Measurements from ENCODE around the gene SNN. TPM values are rescaled to one million over a fixed set of nuclear protein-coding genes. Genes with fewer than 3 reads are reported as not detected.

SNN gene
- total RNA-seq, 1 experiment from 2014 or later = 17.7 TPM

- peak; percentile 34 for DNase-seq (ENCODE audit: low read depth)
- in situ Hi-C loops (cut with HindIII; ENCODE audit: low pct_unique_long_range_greater_than_20kb, low sequenced_read_pairs) = no loop called here
Observed at GRCh38 chr16:11632455-11632939, 35.8 kb upstream of the SNN start.

- in situ Hi-C loops (cut with HindIII; ENCODE audit: low pct_unique_long_range_greater_than_20kb, low sequenced_read_pairs) = no loop called here
- DNase-seq (ENCODE audit: low read depth) = no peak
Observed at GRCh38 chr16:11633113-11633512, 35.1 kb upstream of the SNN start.

- no peak for DNase-seq (ENCODE audit: low read depth)
- in situ Hi-C loops (cut with HindIII; ENCODE audit: low pct_unique_long_range_greater_than_20kb, low sequenced_read_pairs) = no loop called here
Observed at GRCh38 chr16:11634312-11634711, 33.9 kb upstream of the SNN start.

GRCh38 chr16:11635113-11635652, 33.1 kb upstream of the SNN start:
- in situ Hi-C loops (cut with HindIII; ENCODE audit: low pct_unique_long_range_greater_than_20kb, low sequenced_read_pairs) = no loop called here
- DNase-seq (ENCODE audit: low read depth) = no peak

GRCh38 chr16:11635679-11636171, 32.5 kb upstream of the SNN start:
- in situ Hi-C loops (cut with HindIII; ENCODE audit: low pct_unique_long_range_greater_than_20kb, low sequenced_read_pairs) = no loop called here
- no peak for DNase-seq (ENCODE audit: low read depth)

GRCh38 chr16:11636172-11636721, 32.0 kb upstream of the SNN start:
- in situ Hi-C loops (cut with HindIII; ENCODE audit: low pct_unique_long_range_greater_than_20kb, low sequenced_read_pairs) = no loop called here
- DNase-seq (ENCODE audit: low read depth) = peak; percentile 32

GRCh38 chr16:11637320-11637719, 30.9 kb upstream of the SNN start:
- DNase-seq (ENCODE audit: low read depth) = no peak
- in situ Hi-C loops (cut with HindIII; ENCODE audit: low pct_unique_long_range_greater_than_20kb, low sequenced_read_pairs) = no loop called here

- in situ Hi-C loops (cut with HindIII; ENCODE audit: low pct_unique_long_range_greater_than_20kb, low sequenced_read_pairs) = no loop called here
- DNase-seq (ENCODE audit: low read depth) = no peak
Observed at GRCh38 chr16:11638140-11638539, 30.1 kb upstream of the SNN start.

- in situ Hi-C loops (cut with HindIII; ENCODE audit: low pct_unique_long_range_greater_than_20kb, low sequenced_read_pairs) = no loop called here
- no peak for DNase-seq (ENCODE audit: low read depth)
Observed at GRCh38 chr16:11639008-11639562, 29.2 kb upstream of the SNN start.

GRCh38 chr16:11639925-11640899, 28.0 kb upstream of the SNN start:
- DNase-seq (ENCODE audit: low read depth) = peak; percentile 99
- in situ Hi-C loops (cut with HindIII; ENCODE audit: low pct_unique_long_range_greater_than_20kb, low sequenced_read_pairs) = no loop called here

- in situ Hi-C loops (cut with HindIII; ENCODE audit: low pct_unique_long_range_greater_than_20kb, low sequenced_read_pairs) = no loop called here
- peak; percentile 81 for DNase-seq (ENCODE audit: low read depth)
Observed at GRCh38 chr16:11640987-11641817, 27.1 kb upstream of the SNN start.

GRCh38 chr16:11642765-11643116, 25.5 kb upstream of the SNN start:
- in situ Hi-C loops (cut with HindIII; ENCODE audit: low pct_unique_long_range_greater_than_20kb, low sequenced_read_pairs) = no loop called here

GRCh38 chr16:11649276-11649675, 19.0 kb upstream of the SNN start:
- no peak for DNase-seq (ENCODE audit: low read depth)
- in situ Hi-C loops (cut with HindIII; ENCODE audit: low pct_unique_long_range_greater_than_20kb, low sequenced_read_pairs) = no loop called here

More at GRCh38 chr16:11642765-11643116, 25.5 kb upstream of the SNN start:
- DNase-seq (ENCODE audit: low read depth) = no peak

- in situ Hi-C loops (cut with HindIII; ENCODE audit: low pct_unique_long_range_greater_than_20kb, low sequenced_read_pairs) = no loop called here
Observed at GRCh38 chr16:11650641-11651591, 17.3 kb upstream of the SNN start.

GRCh38 chr16:11651796-11652195, 16.5 kb upstream of the SNN start:
- in situ Hi-C loops (cut with HindIII; ENCODE audit: low pct_unique_long_range_greater_than_20kb, low sequenced_read_pairs) = no loop called here
- no peak for DNase-seq (ENCODE audit: low read depth)

More at GRCh38 chr16:11650641-11651591, 17.3 kb upstream of the SNN start:
- DNase-seq (ENCODE audit: low read depth) = no peak

GRCh38 chr16:11655655-11656054, 12.6 kb upstream of the SNN start:
- in situ Hi-C loops (cut with HindIII; ENCODE audit: low pct_unique_long_range_greater_than_20kb, low sequenced_read_pairs) = no loop called here
- DNase-seq (ENCODE audit: low read depth) = no peak

- no peak for DNase-seq (ENCODE audit: low read depth)
- in situ Hi-C loops (cut with HindIII; ENCODE audit: low pct_unique_long_range_greater_than_20kb, low sequenced_read_pairs) = no loop called here
Observed at GRCh38 chr16:11657556-11657955, 10.7 kb upstream of the SNN start.
